ENCODE measurements around the gene SMYD3.

- no peak for TF ChIP-seq CTCF (IDR thresholded peaks at IDR 0.05; ENCODE audit: insufficient read depth, low read length, poor library complexity, severe bottlenecking)
- TF ChIP-seq EZH2phosphoT487 (conservative IDR thresholded peaks at IDR 0.05; ENCODE audit: low read length): no peak
Measured at GRCh38 chr1:246365708-246366107, 141.4 kb downstream of the SMYD3 start.
